GM12872 (cell line): ENCODE measurements around the gene ROBO2.

Experiments
- CTCF ChIP-seq: IDR thresholded peaks from 3 replicates; pipeline ENCODE4 v1.5.1; 2011; ENCODE audit warnings: low read depth, mild to moderate bottlenecking, low read length, moderate library complexity; ENCODE audit not compliant: insufficient read depth

The ROBO2 gene

GRCh38 chr3:77281721-77282120 lies 241.8 kb downstream of the ROBO2 start:
- TF ChIP-seq CTCF = no peak

- no peak for TF ChIP-seq CTCF
These were observed 243.2 kb downstream of the ROBO2 start for GRCh38 chr3:77283108-77283507.

GRCh38 chr3:77288348-77288747 lies 248.4 kb downstream of the ROBO2 start:
- TF ChIP-seq CTCF = no peak

GRCh38 chr3:77296527-77296926 lies 256.6 kb downstream of the ROBO2 start:
- no peak for TF ChIP-seq CTCF

- no peak for TF ChIP-seq CTCF
These were observed 258.5 kb downstream of the ROBO2 start for GRCh38 chr3:77298417-77298816.

GRCh38 chr3:77303955-77304699 lies 264.2 kb downstream of the ROBO2 start:
- TF ChIP-seq CTCF = no peak

GRCh38 chr3:77304700-77305021 lies 264.8 kb downstream of the ROBO2 start:
- no peak for TF ChIP-seq CTCF
